ENCODE results near the gene CGB2. TPM values are rescaled to one million over a fixed set of nuclear protein-coding genes. Genes with fewer than 3 reads are reported as not detected.

Gene CGB2
- total and polyA plus RNA-seq, 9 of the 15 experiments (the other 6 are each of a cell fraction or from before 2014, with no cell fraction given): 0.22 TPM; not detected in 8

GRCh38 chr19:48993175-48994034 is 38.3 kb upstream of the CGB2 start, which contains the start of the genes GYS1 and RUVBL2 (continued):
- no peak for TF ChIP-seq FOXJ3 (CRISPR knock-in tag; IDR thresholded peaks at IDR 0.05)
- no peak for TF ChIP-seq ZNF780A (CRISPR knock-in tag; IDR thresholded peaks at IDR 0.05)
- TF ChIP-seq KLF16 (IDR thresholded peaks at IDR 0.05): peak; percentile 74
- no peak for TF ChIP-seq MBD1 (CRISPR knock-in tag; IDR thresholded peaks at IDR 0.05)
- TF ChIP-seq ZNF239 (CRISPR knock-in tag; IDR thresholded peaks at IDR 0.05): no peak
- TF ChIP-seq RBBP5 (IDR thresholded peaks at IDR 0.05; ENCODE audit: borderline replicate concordance, insufficient read depth, low read length, poor library complexity, severe bottlenecking): peak; percentile 53
- TF ChIP-seq FOXM1 (IDR thresholded peaks at IDR 0.05; ENCODE audit: low read depth): no peak
- TF ChIP-seq FOXM1 (CRISPR knock-in tag; IDR thresholded peaks at IDR 0.05; ENCODE audit: low read depth): 0 out of 2 replicates have a peak, but pooled peaks have one; percentile 41
- no peak for TF ChIP-seq MEF2A (IDR thresholded peaks at IDR 0.05; ENCODE audit: control insufficient read depth, low read depth, low read length)
- TF ChIP-seq BRF1 (IDR thresholded peaks at IDR 0.05; ENCODE audit: borderline replicate concordance, extremely low read depth, insufficient read length): no peak
- TF ChIP-seq TFAM (CRISPR knock-in tag; conservative IDR thresholded peaks at IDR 0.05): no peak
- TF ChIP-seq HMGXB4 (CRISPR knock-in tag; IDR thresholded peaks at IDR 0.05): peak; percentile 3; the same call in 1 of the 2 replicates
- peak in 1 of 2 experiments; percentile 40; a peak in 2 of 4 replicates for TF ChIP-seq KDM4B (IDR thresholded peaks at IDR 0.05; ENCODE audit: borderline replicate concordance in 2 of 2, low read depth in 1 of 2)
- TF ChIP-seq SMARCC2 (IDR thresholded peaks at IDR 0.05; ENCODE audit: low read depth): no peak
- TF ChIP-seq PML (IDR thresholded peaks at IDR 0.05; ENCODE audit: low read length): peak; percentile 82
- peak; percentile 97 for TF ChIP-seq SUPT5H (IDR thresholded peaks at IDR 0.05)
- TF ChIP-seq POLR3G (IDR thresholded peaks at IDR 0.05; ENCODE audit: extremely low read depth, insufficient read length, insufficient replicate concordance): no peak
- TF ChIP-seq ZNF518B (CRISPR knock-in tag; IDR thresholded peaks at IDR 0.05): no peak
- peak; percentile 40; the same call in 1 of the 2 replicates for TF ChIP-seq USF1 (CRISPR knock-in tag; IDR thresholded peaks at IDR 0.05)
- no peak for TF ChIP-seq NCOA4 (IDR thresholded peaks at IDR 0.05; ENCODE audit: partially characterized antibody)

Data from K562 (cell line).